ENCODE data around the gene FARP1.

Gene FARP1

DNA sequence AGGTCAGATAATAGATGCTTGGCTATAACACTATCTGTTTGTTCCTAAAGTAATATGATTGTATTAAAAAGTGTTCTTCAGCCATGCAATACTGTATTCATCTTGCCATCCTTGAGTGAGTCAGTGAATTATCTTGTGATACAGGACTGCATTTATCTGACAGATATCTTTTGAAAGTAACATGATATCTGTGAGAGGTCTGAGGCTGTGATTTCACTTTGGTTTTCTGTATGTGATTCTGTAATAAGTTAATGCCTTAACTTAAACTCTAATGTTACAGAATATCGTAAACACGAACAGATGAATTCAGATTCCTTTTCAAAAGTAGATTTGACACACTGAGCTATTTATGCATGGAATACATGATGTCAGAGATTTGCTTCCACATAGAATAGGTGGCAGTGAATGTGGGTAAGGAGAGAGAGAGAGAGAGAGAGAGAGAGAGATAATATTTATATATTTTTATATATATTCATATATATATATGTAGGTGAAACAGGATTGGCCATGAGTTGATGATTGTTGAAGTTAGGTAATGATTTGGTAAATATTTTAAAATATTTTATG is 132.1 kb downstream of the FARP1 start:
- TF ChIP-seq TCF12 (IDR thresholded peaks at IDR 0.05; ENCODE audit: low read depth) = no peak
- TF ChIP-seq, protein P1, sequence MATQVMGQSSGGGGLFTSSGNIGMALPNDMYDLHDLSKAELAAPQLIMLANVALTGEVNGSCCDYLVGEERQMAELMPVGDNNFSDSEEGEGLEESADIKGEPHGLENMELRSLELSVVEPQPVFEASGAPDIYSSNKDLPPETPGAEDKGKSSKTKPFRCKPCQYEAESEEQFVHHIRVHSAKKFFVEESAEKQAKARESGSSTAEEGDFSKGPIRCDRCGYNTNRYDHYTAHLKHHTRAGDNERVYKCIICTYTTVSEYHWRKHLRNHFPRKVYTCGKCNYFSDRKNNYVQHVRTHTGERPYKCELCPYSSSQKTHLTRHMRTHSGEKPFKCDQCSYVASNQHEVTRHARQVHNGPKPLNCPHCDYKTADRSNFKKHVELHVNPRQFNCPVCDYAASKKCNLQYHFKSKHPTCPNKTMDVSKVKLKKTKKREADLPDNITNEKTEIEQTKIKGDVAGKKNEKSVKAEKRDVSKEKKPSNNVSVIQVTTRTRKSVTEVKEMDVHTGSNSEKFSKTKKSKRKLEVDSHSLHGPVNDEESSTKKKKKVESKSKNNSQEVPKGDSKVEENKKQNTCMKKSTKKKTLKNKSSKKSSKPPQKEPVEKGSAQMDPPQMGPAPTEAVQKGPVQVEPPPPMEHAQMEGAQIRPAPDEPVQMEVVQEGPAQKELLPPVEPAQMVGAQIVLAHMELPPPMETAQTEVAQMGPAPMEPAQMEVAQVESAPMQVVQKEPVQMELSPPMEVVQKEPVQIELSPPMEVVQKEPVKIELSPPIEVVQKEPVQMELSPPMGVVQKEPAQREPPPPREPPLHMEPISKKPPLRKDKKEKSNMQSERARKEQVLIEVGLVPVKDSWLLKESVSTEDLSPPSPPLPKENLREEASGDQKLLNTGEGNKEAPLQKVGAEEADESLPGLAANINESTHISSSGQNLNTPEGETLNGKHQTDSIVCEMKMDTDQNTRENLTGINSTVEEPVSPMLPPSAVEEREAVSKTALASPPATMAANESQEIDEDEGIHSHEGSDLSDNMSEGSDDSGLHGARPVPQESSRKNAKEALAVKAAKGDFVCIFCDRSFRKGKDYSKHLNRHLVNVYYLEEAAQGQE (IDR thresholded peaks at IDR 0.05; ENCODE audit: low read depth) = no peak
- no peak for TF ChIP-seq RAD21 (IDR thresholded peaks at IDR 0.05; ENCODE audit: low read depth)
- no peak for TF ChIP-seq NFIC (IDR thresholded peaks at IDR 0.05)
- no peak for TF ChIP-seq TAF1 (IDR thresholded peaks at IDR 0.05; ENCODE audit: low read depth)
- TF ChIP-seq, protein P2, sequence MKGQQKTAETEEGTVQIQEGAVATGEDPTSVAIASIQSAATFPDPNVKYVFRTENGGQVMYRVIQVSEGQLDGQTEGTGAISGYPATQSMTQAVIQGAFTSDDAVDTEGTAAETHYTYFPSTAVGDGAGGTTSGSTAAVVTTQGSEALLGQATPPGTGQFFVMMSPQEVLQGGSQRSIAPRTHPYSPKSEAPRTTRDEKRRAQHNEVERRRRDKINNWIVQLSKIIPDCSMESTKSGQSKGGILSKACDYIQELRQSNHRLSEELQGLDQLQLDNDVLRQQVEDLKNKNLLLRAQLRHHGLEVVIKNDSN (IDR thresholded peaks at IDR 0.05) = no peak
- TF ChIP-seq EP300 (IDR thresholded peaks at IDR 0.05; ENCODE audit: borderline replicate concordance) = no peak
- no peak for TF ChIP-seq ZBTB7A (IDR thresholded peaks at IDR 0.05; ENCODE audit: low read depth)
- TF ChIP-seq, protein P3, sequence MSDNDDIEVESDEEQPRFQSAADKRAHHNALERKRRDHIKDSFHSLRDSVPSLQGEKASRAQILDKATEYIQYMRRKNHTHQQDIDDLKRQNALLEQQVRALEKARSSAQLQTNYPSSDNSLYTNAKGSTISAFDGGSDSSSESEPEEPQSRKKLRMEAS (IDR thresholded peaks at IDR 0.05) = no peak
- TF ChIP-seq CREB1 (IDR thresholded peaks at IDR 0.05; ENCODE audit: low read depth) = no peak
- no peak for TF ChIP-seq FOXM1 (IDR thresholded peaks at IDR 0.05; ENCODE audit: borderline replicate concordance, low read depth)
- TF ChIP-seq EGR1 (IDR thresholded peaks at IDR 0.05) = no peak
- TF ChIP-seq CEBPB (IDR thresholded peaks at IDR 0.05) = no peak
- no peak for TF ChIP-seq YY1 (IDR thresholded peaks at IDR 0.05; ENCODE audit: low read depth)
- TF ChIP-seq TEAD4 (IDR thresholded peaks at IDR 0.05) = no peak

DNA sequence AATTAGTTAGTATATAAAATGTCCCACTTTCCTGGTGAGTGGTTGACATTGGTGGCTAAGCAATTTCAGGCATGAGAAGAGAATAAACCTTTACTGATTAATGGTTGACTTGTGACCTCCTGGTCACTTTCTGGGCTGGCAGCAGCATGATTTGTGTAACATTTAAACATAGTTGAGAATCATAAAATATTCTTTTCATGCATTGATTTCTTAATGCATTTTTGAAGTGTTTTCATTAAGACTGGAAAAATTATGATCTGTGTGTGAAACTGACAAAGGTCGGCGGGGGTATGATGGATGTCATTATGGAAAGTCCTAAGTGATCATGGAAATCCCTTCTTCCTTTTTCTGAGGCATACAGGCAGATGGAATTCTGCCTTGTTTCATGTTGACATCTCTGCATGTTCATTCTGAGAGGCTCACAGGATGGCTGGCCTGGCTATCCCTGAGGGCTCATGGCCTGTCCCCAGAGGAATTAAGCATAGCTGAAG is 132.8 kb downstream of the FARP1 start:
- no peak for TF ChIP-seq EGR1 (IDR thresholded peaks at IDR 0.05)
- TF ChIP-seq TAF1 (IDR thresholded peaks at IDR 0.05; ENCODE audit: low read depth) = no peak
- TF ChIP-seq TCF12 (IDR thresholded peaks at IDR 0.05; ENCODE audit: low read depth) = no peak
- no peak for TF ChIP-seq ZBTB7A (IDR thresholded peaks at IDR 0.05; ENCODE audit: low read depth)
- TF ChIP-seq EP300 (IDR thresholded peaks at IDR 0.05; ENCODE audit: borderline replicate concordance) = no peak
- TF ChIP-seq NFIC (IDR thresholded peaks at IDR 0.05) = no peak
- no peak for TF ChIP-seq FOXM1 (IDR thresholded peaks at IDR 0.05; ENCODE audit: borderline replicate concordance, low read depth)
- TF ChIP-seq, protein P2 (IDR thresholded peaks at IDR 0.05) = no peak
- TF ChIP-seq CREB1 (IDR thresholded peaks at IDR 0.05; ENCODE audit: low read depth) = no peak
- TF ChIP-seq, protein P3 (IDR thresholded peaks at IDR 0.05) = no peak
- TF ChIP-seq RAD21 (IDR thresholded peaks at IDR 0.05; ENCODE audit: low read depth) = no peak
- TF ChIP-seq YY1 (IDR thresholded peaks at IDR 0.05; ENCODE audit: low read depth) = no peak
- TF ChIP-seq, protein P1 (IDR thresholded peaks at IDR 0.05; ENCODE audit: low read depth) = no peak
- no peak for TF ChIP-seq CEBPB (IDR thresholded peaks at IDR 0.05)
- TF ChIP-seq TEAD4 (IDR thresholded peaks at IDR 0.05) = no peak

DNA sequence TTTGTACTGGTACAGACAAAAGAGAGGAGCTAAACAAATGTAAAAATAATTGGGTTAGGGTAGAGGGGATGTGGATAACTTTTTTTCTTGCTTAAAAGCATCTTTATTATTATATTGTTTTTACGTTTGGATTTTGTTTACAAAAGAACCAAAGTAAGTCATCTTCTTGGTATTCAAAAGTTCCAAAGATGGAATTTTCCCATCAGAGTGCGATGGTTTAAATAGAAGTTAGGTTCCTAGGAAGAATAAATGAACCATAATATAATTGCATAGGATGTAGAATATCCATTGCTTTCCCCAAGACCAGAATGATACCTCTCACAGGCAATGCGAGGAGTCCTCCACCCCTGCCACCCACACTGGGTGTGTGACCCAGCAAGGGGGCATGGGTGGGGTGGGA is 133.6 kb downstream of the FARP1 start:
- TF ChIP-seq CREB1 (IDR thresholded peaks at IDR 0.05; ENCODE audit: low read depth) = no peak
- TF ChIP-seq CEBPB (IDR thresholded peaks at IDR 0.05) = no peak
- no peak for TF ChIP-seq YY1 (IDR thresholded peaks at IDR 0.05; ENCODE audit: low read depth)
- no peak for TF ChIP-seq TCF12 (IDR thresholded peaks at IDR 0.05; ENCODE audit: low read depth)
- TF ChIP-seq ZBTB7A (IDR thresholded peaks at IDR 0.05; ENCODE audit: low read depth) = no peak
- TF ChIP-seq NFIC (IDR thresholded peaks at IDR 0.05) = no peak
- TF ChIP-seq, protein P3 (IDR thresholded peaks at IDR 0.05) = no peak
- TF ChIP-seq, protein P2 (IDR thresholded peaks at IDR 0.05) = no peak
- TF ChIP-seq TEAD4 (IDR thresholded peaks at IDR 0.05) = no peak
- TF ChIP-seq FOXM1 (IDR thresholded peaks at IDR 0.05; ENCODE audit: borderline replicate concordance, low read depth) = no peak
- no peak for TF ChIP-seq TAF1 (IDR thresholded peaks at IDR 0.05; ENCODE audit: low read depth)

DNA sequence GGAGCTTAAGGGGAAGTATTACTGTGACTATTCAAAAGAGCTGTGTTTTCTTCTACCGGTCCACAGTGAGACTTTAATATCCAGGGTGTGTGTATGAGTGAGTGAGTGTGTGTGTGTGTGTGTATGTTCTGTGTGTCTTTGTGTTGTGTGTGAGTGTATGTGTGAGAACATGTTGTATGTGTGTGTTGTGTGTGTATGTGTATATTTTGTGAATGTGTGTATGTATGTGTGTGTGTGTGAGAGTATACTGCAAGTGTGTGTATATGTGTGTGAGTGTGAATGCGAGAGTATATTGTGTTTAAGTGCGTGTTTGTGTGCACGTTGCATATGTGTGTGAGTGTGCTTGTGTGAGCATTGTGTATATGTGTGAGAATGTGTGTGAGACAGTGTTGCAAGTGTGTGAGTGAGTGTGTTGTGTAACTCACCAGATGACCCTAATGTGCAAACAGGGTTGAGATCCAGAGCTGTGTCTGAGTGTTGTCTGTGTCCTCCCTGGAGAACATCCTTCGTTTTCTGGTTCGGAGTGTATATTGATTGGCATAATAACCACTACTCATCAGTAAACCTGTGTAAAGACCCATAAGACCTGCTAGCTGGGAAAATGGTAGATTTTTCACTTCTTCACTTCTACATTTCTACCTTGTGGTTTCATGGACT is 135.3 kb downstream of the FARP1 start:
- no peak for TF ChIP-seq FOXM1 (IDR thresholded peaks at IDR 0.05; ENCODE audit: borderline replicate concordance, low read depth)
- TF ChIP-seq, protein P1 (IDR thresholded peaks at IDR 0.05; ENCODE audit: low read depth) = no peak
- no peak for TF ChIP-seq EP300 (IDR thresholded peaks at IDR 0.05; ENCODE audit: borderline replicate concordance)
- TF ChIP-seq TEAD4 (IDR thresholded peaks at IDR 0.05) = no peak
- TF ChIP-seq, protein P3 (IDR thresholded peaks at IDR 0.05) = no peak
- TF ChIP-seq, protein P2 (IDR thresholded peaks at IDR 0.05) = no peak
- TF ChIP-seq YY1 (IDR thresholded peaks at IDR 0.05; ENCODE audit: low read depth) = no peak
- TF ChIP-seq TAF1 (IDR thresholded peaks at IDR 0.05; ENCODE audit: low read depth) = no peak
- TF ChIP-seq CREB1 (IDR thresholded peaks at IDR 0.05; ENCODE audit: low read depth) = no peak
- no peak for TF ChIP-seq EGR1 (IDR thresholded peaks at IDR 0.05)
- TF ChIP-seq ZBTB7A (IDR thresholded peaks at IDR 0.05; ENCODE audit: low read depth) = no peak
- no peak for TF ChIP-seq RAD21 (IDR thresholded peaks at IDR 0.05; ENCODE audit: low read depth)
- no peak for TF ChIP-seq NFIC (IDR thresholded peaks at IDR 0.05)
- no peak for TF ChIP-seq TCF12 (IDR thresholded peaks at IDR 0.05; ENCODE audit: low read depth)
- TF ChIP-seq CEBPB (IDR thresholded peaks at IDR 0.05) = no peak
